ENCODE results near the gene PSMB3. TPM values are rescaled to one million over a fixed set of nuclear protein-coding genes. Genes with fewer than 3 reads are reported as not detected.

PSMB3 gene
- polyA plus RNA-seq, 3 donors = 315 to 689 (median 625) TPM

DNA sequence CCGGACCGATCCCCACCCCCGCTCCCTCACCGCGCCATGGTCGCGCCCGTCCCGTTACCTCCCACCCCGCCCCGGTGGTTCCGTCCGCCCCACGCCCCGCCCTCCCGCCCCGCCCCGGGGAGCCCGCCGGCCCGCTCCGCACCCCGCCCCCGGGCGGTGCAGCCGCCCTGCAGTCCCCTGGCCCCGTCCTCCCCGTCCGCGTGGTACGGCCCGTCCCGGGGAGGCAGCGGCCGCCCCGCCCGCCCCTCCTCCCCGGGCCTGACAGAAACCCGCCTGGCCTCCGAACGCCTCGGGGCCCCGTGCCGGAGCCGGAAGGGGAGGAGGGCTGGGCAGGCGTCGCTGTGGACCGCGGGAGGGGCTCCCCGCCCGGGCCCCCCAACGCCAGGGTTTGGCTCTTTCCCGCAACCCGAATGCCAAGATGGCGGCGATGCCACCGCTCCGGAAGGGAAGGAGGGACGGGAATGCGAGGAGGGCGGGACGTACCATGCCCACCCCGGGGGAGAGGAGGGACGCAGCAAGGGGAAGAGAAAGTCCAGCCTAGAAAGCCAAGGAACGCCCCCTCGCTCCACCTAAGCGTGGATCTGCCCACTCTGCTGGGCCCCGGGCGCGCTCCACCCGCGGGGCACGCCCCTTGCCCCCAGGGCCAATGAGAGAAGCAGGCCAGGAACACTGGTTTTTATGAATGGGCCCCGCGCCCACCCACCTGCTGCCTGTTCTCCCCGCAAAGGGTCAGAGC, 47.1 kb downstream of the PSMB3 start, which contains the start of gene PIP4K2B:
PIP4K2B (minus strand) TSS at position 56 of the 736 bp plus-strand sequence. CDS start 132 bp downstream, outside the sequence.
- WGBS (ENCODE audit: insufficient coverage) = under 1% methylated on average over 56 of the region's 76 CpGs
- peak within 1 kb of the TSS; percentile 87 for H2AFZ ChIP-seq (ENCODE audit: insufficient read depth, low read depth, low read length, poor library complexity, severe bottlenecking)
- H3K4me3 ChIP-seq (replicated peaks in 1 of 3; ENCODE audit: low read depth in 2 of 3, low read length in 3 of 3) = peak within 1 kb of the TSS; percentile 73 to 97 (median 87)
- H3K27me3 Mint-ChIP-seq (ENCODE audit: low read depth in 3 of 3) = no peaks in the 10 kb centered on the region
- peaks cover 0 to 1% (median 0%) of the 10 kb centered on the region in 7 donors for H3K9me3 Mint-ChIP-seq
- H3K4me3 Mint-ChIP-seq = peak within 1 kb of the TSS; percentile 96 to 98
- H3K9ac ChIP-seq (ENCODE audit: insufficient read depth, low read length, poor library complexity, severe bottlenecking) = peak within 1 kb of the TSS; percentile 95
- H3K4me1 Mint-ChIP-seq = peaks cover 32% of the 10 kb centered on the region
- peaks cover 32 to 55% of the 10 kb centered on the region in 2 donors for H3K36me3 ChIP-seq (replicated peaks in 1 of 2; ENCODE audit: control insufficient read depth in 1 of 2, insufficient read depth in 2 of 2, low read length in 2 of 2)
- H3K79me2 ChIP-seq (ENCODE audit: insufficient read depth, low read length) = peaks cover 45% of the 10 kb centered on the region
- peaks cover 41 to 44% of the 10 kb centered on the region in 2 donors for H3K36me3 Mint-ChIP-seq
- H3K27me3 ChIP-seq (ENCODE audit: control insufficient read depth in 2 of 2, insufficient read depth in 2 of 2, low read length in 2 of 2) = no peaks in the 10 kb centered on the region
- H3K4me2 ChIP-seq (replicated peaks; ENCODE audit: extremely low read depth, low read length, poor library complexity, severe bottlenecking) = peak within 1 kb of the TSS; percentile 99
- H3K4me1 ChIP-seq (ENCODE audit: control insufficient read depth in 1 of 2, insufficient read depth in 2 of 2, low read length in 2 of 2) = peaks cover 25 to 27% of the 10 kb centered on the region in 2 donors
- peaks cover 31% of the 10 kb centered on the region for H4K20me1 ChIP-seq (ENCODE audit: insufficient read depth, low read length)
- peak; percentile 96 to 97 (median 97) for DNase-seq
- intact Hi-C loops (cut with micrococcal nuclease) = loop anchor here (1.0 to 10.0 kb wide), 3 partner anchors 45 to 97 kb away; partner anchors contain the start of gene PSMB3 (in 2 of the 2)
- no peaks in the 10 kb centered on the region for H3K9me3 ChIP-seq (replicated peaks in 1 of 2; ENCODE audit: control insufficient read depth in 1 of 2, insufficient read depth in 1 of 2, low read length in 2 of 2)
- peak within 1 kb of the TSS; percentile 88 to 93 for H3K27ac ChIP-seq (ENCODE audit: low read depth in 1 of 2, low read length in 2 of 2)
- H3K27ac Mint-ChIP-seq = peak within 1 kb of the TSS; percentile 84 to 94 (median 91)
- TF ChIP-seq, protein P1, sequence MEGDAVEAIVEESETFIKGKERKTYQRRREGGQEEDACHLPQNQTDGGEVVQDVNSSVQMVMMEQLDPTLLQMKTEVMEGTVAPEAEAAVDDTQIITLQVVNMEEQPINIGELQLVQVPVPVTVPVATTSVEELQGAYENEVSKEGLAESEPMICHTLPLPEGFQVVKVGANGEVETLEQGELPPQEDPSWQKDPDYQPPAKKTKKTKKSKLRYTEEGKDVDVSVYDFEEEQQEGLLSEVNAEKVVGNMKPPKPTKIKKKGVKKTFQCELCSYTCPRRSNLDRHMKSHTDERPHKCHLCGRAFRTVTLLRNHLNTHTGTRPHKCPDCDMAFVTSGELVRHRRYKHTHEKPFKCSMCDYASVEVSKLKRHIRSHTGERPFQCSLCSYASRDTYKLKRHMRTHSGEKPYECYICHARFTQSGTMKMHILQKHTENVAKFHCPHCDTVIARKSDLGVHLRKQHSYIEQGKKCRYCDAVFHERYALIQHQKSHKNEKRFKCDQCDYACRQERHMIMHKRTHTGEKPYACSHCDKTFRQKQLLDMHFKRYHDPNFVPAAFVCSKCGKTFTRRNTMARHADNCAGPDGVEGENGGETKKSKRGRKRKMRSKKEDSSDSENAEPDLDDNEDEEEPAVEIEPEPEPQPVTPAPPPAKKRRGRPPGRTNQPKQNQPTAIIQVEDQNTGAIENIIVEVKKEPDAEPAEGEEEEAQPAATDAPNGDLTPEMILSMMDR (IDR thresholded peaks at IDR 0.05) = no peak

DNA sequence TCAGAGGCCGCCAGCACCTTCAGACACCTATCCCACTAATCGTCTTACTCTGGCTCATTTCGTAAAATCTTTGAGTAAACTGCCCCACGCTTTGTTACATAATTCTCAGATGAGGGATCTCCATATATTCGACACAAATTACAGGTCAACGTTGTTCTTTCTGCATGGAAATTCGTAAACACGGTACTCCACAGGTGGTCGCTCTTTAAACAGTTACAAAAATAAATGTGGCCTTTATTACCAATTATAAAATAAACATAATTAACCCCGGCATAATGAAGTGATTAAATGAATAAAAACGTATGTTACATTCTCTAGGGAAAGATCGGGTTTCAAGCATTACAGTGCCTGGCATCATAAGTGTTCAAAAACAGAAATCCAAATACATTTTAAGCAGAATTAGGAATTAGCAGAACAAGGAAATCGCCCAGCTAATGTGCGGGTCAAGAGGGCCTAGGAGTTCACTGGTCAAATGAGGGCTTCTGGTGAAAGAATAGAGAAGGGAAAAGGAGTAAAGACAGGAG, 47.8 kb downstream of the PSMB3 start:
- Histone ChIP-seq H3K4me2 (replicated peaks; ENCODE audit: extremely low read depth, low read length, poor library complexity, severe bottlenecking) (peak overlapping the region; percentile 73), H3K36me3 (replicated peaks in 1 of 2; ENCODE audit: control insufficient read depth in 1 of 2, insufficient read depth in 2 of 2, low read length in 2 of 2) (peaks cover 32 to 58% of the 10 kb centered on the region in 2 donors), H3K9me3 (replicated peaks in 1 of 2; ENCODE audit: control insufficient read depth in 1 of 2, insufficient read depth in 1 of 2, low read length in 2 of 2) (no peaks in the 10 kb centered on the region), H2AFZ (ENCODE audit: insufficient read depth, low read depth, low read length, poor library complexity, severe bottlenecking) (peak overlapping the region; percentile 69), H3K27me3 (ENCODE audit: control insufficient read depth in 2 of 2, insufficient read depth in 2 of 2, low read length in 2 of 2) (no peaks in the 10 kb centered on the region), H3K4me3 (replicated peaks in 1 of 3; ENCODE audit: low read depth in 2 of 3, low read length in 3 of 3) (peak overlapping the region; percentile 63 to 97 (median 87)), H3K27ac (ENCODE audit: low read depth in 1 of 2, low read length in 2 of 2) (peak overlapping the region; percentile 88 to 93), H3K79me2 (ENCODE audit: insufficient read depth, low read length) (peaks cover 39% of the 10 kb centered on the region), H4K20me1 (ENCODE audit: insufficient read depth, low read length) (peaks cover 31% of the 10 kb centered on the region), H3K9ac (ENCODE audit: insufficient read depth, low read length, poor library complexity, severe bottlenecking) (peak overlapping the region; percentile 95), H3K4me1 (ENCODE audit: control insufficient read depth in 1 of 2, insufficient read depth in 2 of 2, low read length in 2 of 2) (peaks cover 25 to 27% of the 10 kb centered on the region in 2 donors)
- intact Hi-C loops (cut with micrococcal nuclease) = loop anchor here (1.0 to 10.0 kb wide), 3 partner anchors 45 to 98 kb away; partner anchors contain the start of gene PSMB3 (in 2 of the 2)
- H3K4me3 Mint-ChIP-seq = peak overlapping the region; percentile 82 to 89
- peaks cover 44 to 50% of the 10 kb centered on the region in 2 donors for H3K36me3 Mint-ChIP-seq
- 28% methylated on average over 6 of the region's 14 CpGs for WGBS (ENCODE audit: insufficient coverage)
- H3K4me1 Mint-ChIP-seq = peaks cover 32% of the 10 kb centered on the region
- peaks cover 0 to 1% (median 0%) of the 10 kb centered on the region in 7 donors for H3K9me3 Mint-ChIP-seq
- no peaks in the 10 kb centered on the region for H3K27me3 Mint-ChIP-seq (ENCODE audit: low read depth in 3 of 3)
- TF ChIP-seq, protein P1 (IDR thresholded peaks at IDR 0.05) = no peak
- H3K27ac Mint-ChIP-seq = peak overlapping the region; percentile 76 to 94 (median 90)
- DNase-seq = no peak

All from CD14-positive monocyte (primary cell).